ENCODE results near the gene ATP5F1B. TPM values are rescaled to one million over a fixed set of nuclear protein-coding genes. Genes with fewer than 3 reads are reported as not detected.

Gene ATP5F1B
- total and polyA plus RNA-seq, 2 of the 13 experiments (the other 11 are each of a cell fraction or from before 2014, with no cell fraction given): 1,051 to 1,180 TPM

- peak; percentile 34; the same call in 1 of the 2 replicates for TF ChIP-seq ZNF598 (CRISPR knock-in tag; IDR thresholded peaks at IDR 0.05; ENCODE audit: borderline replicate concordance)
- TF ChIP-seq, protein P1, sequence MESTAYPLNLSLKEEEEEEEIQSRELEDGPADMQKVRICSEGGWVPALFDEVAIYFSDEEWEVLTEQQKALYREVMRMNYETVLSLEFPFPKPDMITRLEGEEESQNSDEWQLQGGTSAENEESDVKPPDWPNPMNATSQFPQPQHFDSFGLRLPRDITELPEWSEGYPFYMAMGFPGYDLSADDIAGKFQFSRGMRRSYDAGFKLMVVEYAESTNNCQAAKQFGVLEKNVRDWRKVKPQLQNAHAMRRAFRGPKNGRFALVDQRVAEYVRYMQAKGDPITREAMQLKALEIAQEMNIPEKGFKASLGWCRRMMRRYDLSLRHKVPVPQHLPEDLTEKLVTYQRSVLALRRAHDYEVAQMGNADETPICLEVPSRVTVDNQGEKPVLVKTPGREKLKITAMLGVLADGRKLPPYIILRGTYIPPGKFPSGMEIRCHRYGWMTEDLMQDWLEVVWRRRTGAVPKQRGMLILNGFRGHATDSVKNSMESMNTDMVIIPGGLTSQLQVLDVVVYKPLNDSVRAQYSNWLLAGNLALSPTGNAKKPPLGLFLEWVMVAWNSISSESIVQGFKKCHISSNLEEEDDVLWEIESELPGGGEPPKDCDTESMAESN (CRISPR knock-in tag; conservative IDR thresholded peaks at IDR 0.05): peak; percentile 28; the same call in 1 of the 2 replicates
- TF ChIP-seq ZSCAN9 (CRISPR knock-in tag; IDR thresholded peaks at IDR 0.05; ENCODE audit: borderline replicate concordance): peak; percentile 32; the same call in 1 of the 2 replicates
- no peak for TF ChIP-seq CHD4 (IDR thresholded peaks at IDR 0.05; ENCODE audit: borderline replicate concordance, low read length)
- no peak for TF ChIP-seq ZNF468 (CRISPR knock-in tag; IDR thresholded peaks at IDR 0.05)
- TF ChIP-seq TFDP2 (CRISPR knock-in tag; IDR thresholded peaks at IDR 0.05): peak; percentile 43; the same call in 1 of the 2 replicates
- TF ChIP-seq ZNF788 (CRISPR knock-in tag; IDR thresholded peaks at IDR 0.05; ENCODE audit: borderline replicate concordance): peak; percentile 85; the same call in 1 of the 2 replicates
- TF ChIP-seq NFATC3 (CRISPR knock-in tag; IDR thresholded peaks at IDR 0.05): no peak
- TF ChIP-seq HDAC6 (IDR thresholded peaks at IDR 0.05; ENCODE audit: low read depth, low read length): no peak
- no peak for TF ChIP-seq MAFG (CRISPR knock-in tag; IDR thresholded peaks at IDR 0.05)
- peak; percentile 52 for TF ChIP-seq RXRA (CRISPR knock-in tag; IDR thresholded peaks at IDR 0.05)
- no peak for TF ChIP-seq CENPT (CRISPR knock-in tag; IDR thresholded peaks at IDR 0.05; ENCODE audit: low read depth)
- TF ChIP-seq SETDB1 (CRISPR knock-in tag; IDR thresholded peaks at IDR 0.05; ENCODE audit: borderline replicate concordance): no peak
- TF ChIP-seq ZNF30 (CRISPR knock-in tag; IDR thresholded peaks at IDR 0.05): no peak
- TF ChIP-seq ZFP36L1 (CRISPR knock-in tag; IDR thresholded peaks at IDR 0.05): peak; percentile 74; the same call in 1 of the 2 replicates
- peak; percentile 54 for TF ChIP-seq SMC3 (IDR thresholded peaks at IDR 0.05; ENCODE audit: low read length)
- TF ChIP-seq SP4 (CRISPR knock-in tag; IDR thresholded peaks at IDR 0.05): peak; percentile 93
- no peak for TF ChIP-seq MED13 (CRISPR knock-in tag; IDR thresholded peaks at IDR 0.05)
- TF ChIP-seq, protein P2, sequence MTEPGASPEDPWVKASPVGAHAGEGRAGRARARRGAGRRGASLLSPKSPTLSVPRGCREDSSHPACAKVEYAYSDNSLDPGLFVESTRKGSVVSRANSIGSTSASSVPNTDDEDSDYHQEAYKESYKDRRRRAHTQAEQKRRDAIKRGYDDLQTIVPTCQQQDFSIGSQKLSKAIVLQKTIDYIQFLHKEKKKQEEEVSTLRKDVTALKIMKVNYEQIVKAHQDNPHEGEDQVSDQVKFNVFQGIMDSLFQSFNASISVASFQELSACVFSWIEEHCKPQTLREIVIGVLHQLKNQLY (CRISPR knock-in tag; IDR thresholded peaks at IDR 0.05): peak; percentile 36; the same call in 1 of the 2 replicates
Observed at GRCh38 chr12:56636675-56637540, 8.9 kb downstream of the ATP5F1B start (continued).

Data from HepG2 (cell line).